Stomach (tissue), 9 donors: ENCODE data around the gene TXNL1. TPM values are rescaled to one million over a fixed set of nuclear protein-coding genes. Genes with fewer than 3 reads are reported as not detected.

ENCODE experiments used
- DNase-seq, 2 donors: peaks; one replicate each; pipeline versions ENCODE4 v3.0.0 to v3.0.0-alpha.2; 2013 to 2019
- H3K27ac ChIP-seq, 5 donors: fragments of 200-600 bp in 4 of 5; sonication (generic) in 4 of 5; one replicate each; pipeline ENCODE4 v1.5.1; 2013 to 2019; ENCODE audit warnings: mild to moderate bottlenecking in 1 of 5, moderate library complexity in 1 of 5
- H3K27me3 ChIP-seq, 3 donors: fragments of 200-600 bp; sonication (generic); one replicate each; pipeline ENCODE4 v1.5.1; 2017 to 2019; ENCODE audit warnings: mixed run types in 1 of 3
- H3K36me3 ChIP-seq, 4 donors: fragments of 200-600 bp; sonication (generic); 1 replicate in 3 of 4; 2 replicates in 1 of 4; pipeline ENCODE4 v1.5.1; 2016 to 2019
- H3K4me1 ChIP-seq, 4 donors: fragments of 200-600 bp; sonication (generic); one replicate each; pipeline ENCODE4 v1.5.1; 2016 to 2019
- H3K4me3 ChIP-seq, 4 donors: fragments of 200-600 bp; sonication (generic) in 3 of 4; one replicate each; pipeline ENCODE4 v1.5.1; 2016 to 2019; ENCODE audit warnings: mild to moderate bottlenecking in 1 of 4
- H3K9me3 ChIP-seq, 4 donors: fragments of 200-600 bp; sonication (generic); one replicate each; pipeline ENCODE4 v1.5.1; 2016 to 2019
- EP300 ChIP-seq: sonication (generic); formaldehyde crosslinking; IDR thresholded peaks from one replicate; pipeline ENCODE4 v1.6.1; 2017; ENCODE audit warnings: antibody characterized with exemption
- POLR2A ChIP-seq, 4 donors: fragments of 450-650 bp; IDR thresholded peaks; one replicate each; pipeline ENCODE4 v1.6.1; 2016; ENCODE audit warnings: antibody characterized with exemption in 4 of 4, control low read depth in 2 of 4, mild to moderate bottlenecking in 1 of 4, moderate library complexity in 1 of 4
- POLR2AphosphoS5 ChIP-seq, 3 donors: sonication (generic); formaldehyde crosslinking; IDR thresholded peaks; one replicate each; pipeline ENCODE4 v1.6.1; 2016; ENCODE audit warnings: antibody characterized with exemption in 3 of 3
- WGBS, 5 donors: extraction: QIAGEN DNeasy Blood & Tissue Kit in 3 of 5; methylation state at CpG; one replicate each; pipeline versions ENCODE4 v1.1.5 to v1.1.7; 2013 to 2018; 5-methylcytosine and 5-hydroxymethylcytosine counted together
- intact Hi-C: fragments of 100-400 bp; cut with DNase I; formaldehyde crosslinking; loops from one replicate; pipeline ENCODE4 v1.15.1; 2023; ENCODE audit warnings: low total_unique reads
- polyA plus RNA-seq, 3 donors: library from polyadenylated mRNA; stranded (reverse); fragments of 200-250 nt; gene quantifications; one replicate each; pipeline ENCODE4 v1.2.3, GENCODE V29; 2013
- total RNA-seq, 5 donors: library from RNA; depleted of rRNA; stranded (reverse); fragments of >200 nt; gene quantifications; one replicate each; pipeline versions ENCODE4 v1.1.0 to v1.2.3, GENCODE V29; 2014 to 2016
- TF ChIP-seq, protein P1 (sequence below), 7 experiments: fragments of 450-650 bp in 4 of 7; fragments of 200-600 bp in 3 of 7; sonication (generic) in 3 of 7; IDR thresholded peaks; one replicate each; pipeline ENCODE4 v1.5.1; 2016 to 2019; ENCODE audit warnings: antibody characterized with exemption in 7 of 7, control low read depth in 2 of 7, mild to moderate bottlenecking in 1 of 7
- donor health status: healthy with polysubstance abuse.
- donor health status: Bipolar disorder and iron deficiency.
- donor health status: healthy.

The TXNL1 gene
- total and polyA plus RNA-seq, 8 donors: 2.6 to 87.1 (median 41.4) TPM

DNA sequence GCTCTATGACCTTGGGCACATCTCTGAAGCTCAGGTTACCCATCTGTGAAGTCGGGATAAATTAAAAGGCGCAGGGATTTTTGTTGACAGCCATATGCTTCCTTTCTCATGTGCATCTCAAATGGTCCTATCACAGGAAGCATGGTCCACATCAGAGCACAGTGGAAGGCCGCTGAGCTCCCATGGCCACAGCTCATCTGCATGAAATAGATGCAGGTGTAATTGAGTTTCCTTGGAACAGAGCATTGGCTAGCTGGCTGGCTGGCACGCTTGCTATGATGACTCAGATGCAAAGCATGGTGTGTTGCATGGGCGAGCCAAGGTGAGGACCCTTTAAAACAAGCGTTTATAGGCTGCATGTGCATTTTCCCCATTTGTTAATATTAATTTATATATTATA lies 79.3 kb downstream of the TXNL1 start:
- TF ChIP-seq EP300 (no peak), POLR2A (IDR thresholded peaks at IDR 0.05) (no peak)
- TF ChIP-seq, protein P1, sequence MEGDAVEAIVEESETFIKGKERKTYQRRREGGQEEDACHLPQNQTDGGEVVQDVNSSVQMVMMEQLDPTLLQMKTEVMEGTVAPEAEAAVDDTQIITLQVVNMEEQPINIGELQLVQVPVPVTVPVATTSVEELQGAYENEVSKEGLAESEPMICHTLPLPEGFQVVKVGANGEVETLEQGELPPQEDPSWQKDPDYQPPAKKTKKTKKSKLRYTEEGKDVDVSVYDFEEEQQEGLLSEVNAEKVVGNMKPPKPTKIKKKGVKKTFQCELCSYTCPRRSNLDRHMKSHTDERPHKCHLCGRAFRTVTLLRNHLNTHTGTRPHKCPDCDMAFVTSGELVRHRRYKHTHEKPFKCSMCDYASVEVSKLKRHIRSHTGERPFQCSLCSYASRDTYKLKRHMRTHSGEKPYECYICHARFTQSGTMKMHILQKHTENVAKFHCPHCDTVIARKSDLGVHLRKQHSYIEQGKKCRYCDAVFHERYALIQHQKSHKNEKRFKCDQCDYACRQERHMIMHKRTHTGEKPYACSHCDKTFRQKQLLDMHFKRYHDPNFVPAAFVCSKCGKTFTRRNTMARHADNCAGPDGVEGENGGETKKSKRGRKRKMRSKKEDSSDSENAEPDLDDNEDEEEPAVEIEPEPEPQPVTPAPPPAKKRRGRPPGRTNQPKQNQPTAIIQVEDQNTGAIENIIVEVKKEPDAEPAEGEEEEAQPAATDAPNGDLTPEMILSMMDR (IDR thresholded peaks at IDR 0.05): no peak
- intact Hi-C loops: no loop called here
- no peak overlapping the region for H3K4me3 ChIP-seq
- DNase-seq: no peak
- H3K27ac ChIP-seq: no peak overlapping the region
- H3K27me3 ChIP-seq: no peaks in the 10 kb centered on the region
- H3K36me3 ChIP-seq: no peaks in the 10 kb centered on the region
- H3K4me1 ChIP-seq: no peaks in the 10 kb centered on the region
- 85 to 91% (median 88%) methylated on average over 6 of the region's 6 CpGs for WGBS, 5 donors
- H3K9me3 ChIP-seq: no peaks in the 10 kb centered on the region

DNA sequence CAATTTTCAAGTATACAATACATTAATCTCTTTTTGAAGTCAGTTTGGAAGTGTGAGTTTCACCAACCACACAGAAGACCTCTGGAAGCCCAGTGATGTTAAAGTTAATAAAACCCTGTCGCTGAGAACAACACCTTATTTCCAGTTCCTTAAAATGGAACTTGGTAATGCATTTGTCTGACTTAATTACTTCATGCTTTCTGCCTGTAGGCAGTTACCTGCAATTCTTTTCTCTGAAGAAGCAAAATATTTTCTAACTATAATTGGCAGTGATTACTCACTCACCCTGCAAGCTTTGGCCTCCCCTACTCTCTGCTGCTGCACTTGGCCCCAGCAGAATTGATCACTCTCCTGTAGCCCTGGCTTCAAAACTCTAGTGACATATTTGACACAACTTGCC lies 81.5 kb downstream of the TXNL1 start:
- intact Hi-C loops: no loop called here
- no peaks in the 10 kb centered on the region for H3K36me3 ChIP-seq
- H3K4me3 ChIP-seq: no peak overlapping the region
- no peak overlapping the region for H3K27ac ChIP-seq
- H3K9me3 ChIP-seq: no peaks in the 10 kb centered on the region
- no peak for DNase-seq
- no peaks in the 10 kb centered on the region for H3K27me3 ChIP-seq
- no peaks in the 10 kb centered on the region for H3K4me1 ChIP-seq
- WGBS, 5 donors: 61 to 93% (median 90%) methylated on average over 1 of the region's 1 CpG
- TF ChIP-seq, protein P1 (IDR thresholded peaks at IDR 0.05): no peak
- TF ChIP-seq POLR2AphosphoS5 (IDR thresholded peaks at IDR 0.05) (no peak), POLR2A (IDR thresholded peaks at IDR 0.05) (no peak)

DNA sequence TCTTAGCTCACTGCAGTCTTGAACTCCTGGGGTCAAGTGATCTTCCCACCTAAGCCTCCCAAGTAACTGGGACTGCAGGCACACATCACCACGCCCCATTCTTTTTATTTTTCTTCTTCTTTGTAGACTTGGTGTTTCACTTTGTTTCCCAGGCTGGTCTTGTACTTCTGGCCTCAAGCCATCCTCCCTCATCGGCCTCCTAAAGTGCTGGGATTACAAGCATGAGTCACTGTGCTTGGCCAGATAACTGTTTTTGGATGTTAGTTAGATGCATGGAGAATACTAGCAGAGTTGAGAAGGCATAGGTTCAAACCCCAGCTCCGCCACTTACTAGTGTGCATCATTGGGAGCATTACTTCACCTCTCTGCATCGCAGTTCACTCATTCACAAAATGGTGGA lies 88.3 kb downstream of the TXNL1 start:
- DNase-seq: no peak
- no peak overlapping the region for H3K27ac ChIP-seq
- TF ChIP-seq POLR2A (IDR thresholded peaks at IDR 0.05) (no peak), POLR2AphosphoS5 (IDR thresholded peaks at IDR 0.05) (no peak), EP300 (no peak)
- TF ChIP-seq, protein P1 (IDR thresholded peaks at IDR 0.05): no peak
- H3K4me3 ChIP-seq: no peak overlapping the region
- H3K27me3 ChIP-seq: no peaks in the 10 kb centered on the region
- H3K4me1 ChIP-seq: no peaks in the 10 kb centered on the region
- intact Hi-C loops: no loop called here
- no peaks in the 10 kb centered on the region for H3K36me3 ChIP-seq
- WGBS, 5 donors: 78 to 91% (median 83%) methylated on average over 4 of the region's 4 CpGs
- no peaks in the 10 kb centered on the region for H3K9me3 ChIP-seq

Other genes with a start within 250 kb of the TXNL1 start
- gene WDR7, start 12.8 kb upstream of the TXNL1 start, total RNA-seq: 100 to 1,000 TPM in 2 of 5 donors, 10 to 100 TPM in 3; 27.2 to 250 (median 76.7) TPM
- gene WDR7, start 12.8 kb upstream of the TXNL1 start, polyA plus RNA-seq: 1 to 10 TPM; 1.7 to 3.1 (median 2.4) TPM